HG03045 (cell line): ENCODE results near the gene PLEKHH2.
"Not testable (repeated sequence)": the region's sequence is repeated elsewhere in the genome, so short reads cannot be mapped to it uniquely, and the experiment has no call there.

Experiments
- ATAC-seq: cut with Tn5 transposase; IDR thresholded peaks from one replicate; pipeline ENCODE4 v1.9.1; 2021; ENCODE audit warnings: mild to moderate bottlenecking, moderate library complexity; ENCODE audit not compliant: unreplicated experiment

PLEKHH2 gene

GRCh38 chr2:43715300-43716098 lies 78.4 kb downstream of the PLEKHH2 start:
- ATAC-seq: no peak

- no peak for ATAC-seq
Observed at GRCh38 chr2:43717322-43717721, 80.3 kb downstream of the PLEKHH2 start.

DNA sequence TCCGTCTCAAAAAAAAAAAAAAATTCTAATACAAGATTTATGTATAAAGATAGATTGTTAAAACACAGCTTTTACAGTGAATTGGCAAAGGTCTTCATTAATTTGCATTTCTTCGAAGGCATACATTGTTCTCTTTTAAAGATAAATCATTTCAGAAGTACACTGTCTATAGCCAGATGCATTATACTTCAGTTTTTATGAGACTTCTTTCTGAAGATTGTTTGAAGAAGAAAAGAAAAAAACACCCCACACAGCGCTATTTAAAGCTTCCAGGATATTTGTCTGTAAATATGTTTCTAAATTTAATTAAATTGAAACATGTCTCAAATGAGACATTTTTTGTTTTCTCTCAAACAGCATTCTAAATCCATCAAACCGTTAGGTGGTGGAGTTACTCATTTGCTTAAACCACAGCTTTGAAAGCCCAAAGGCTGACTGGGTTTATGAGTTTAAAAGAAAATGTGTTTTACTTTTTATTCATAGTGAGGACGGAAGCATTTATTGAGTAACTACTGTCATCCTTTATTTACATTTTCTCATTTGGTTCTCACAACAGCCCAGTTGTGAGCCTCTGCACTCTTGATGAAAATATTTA lies 81.6 kb downstream of the PLEKHH2 start:
- peak; percentile 77 for ATAC-seq

DNA sequence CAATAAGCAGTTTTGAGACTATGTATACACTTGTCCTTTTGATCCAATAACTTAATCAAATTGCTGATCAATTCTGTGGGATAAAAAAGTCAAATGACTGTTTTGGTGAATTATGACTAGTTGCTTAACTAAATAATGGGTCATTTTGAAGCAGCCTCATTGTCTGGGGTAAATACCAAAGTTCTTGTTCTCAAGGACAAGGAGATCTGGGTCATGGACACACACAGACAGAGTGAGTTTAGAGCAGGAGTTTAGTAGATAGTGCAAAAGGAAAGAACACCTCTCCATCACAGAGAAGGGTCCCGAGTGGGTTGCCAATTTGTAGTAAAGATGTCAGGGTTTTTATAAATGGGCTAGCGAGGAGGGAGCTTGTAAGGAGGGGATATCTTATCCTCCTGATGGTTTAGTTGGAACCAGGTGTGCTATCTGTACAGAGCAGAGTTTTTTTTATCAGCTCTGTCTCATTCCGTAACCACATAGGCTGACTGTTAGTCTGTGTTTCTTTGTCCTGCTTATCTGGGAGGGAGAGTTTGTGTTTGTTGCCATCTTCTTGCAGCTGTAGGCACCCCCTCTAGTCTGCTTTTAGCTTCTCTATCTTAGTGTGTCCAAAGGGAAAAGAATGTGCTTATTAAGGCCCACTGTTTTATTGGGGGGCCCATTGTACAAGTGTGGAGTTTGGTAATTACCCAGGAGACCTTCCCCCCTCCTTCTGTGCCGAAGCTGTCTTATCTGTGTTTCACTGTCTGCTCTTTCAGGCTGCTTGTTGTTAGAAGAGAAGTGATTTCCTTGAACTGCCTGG lies 87.9 kb downstream of the PLEKHH2 start:
- no peak for ATAC-seq

DNA sequence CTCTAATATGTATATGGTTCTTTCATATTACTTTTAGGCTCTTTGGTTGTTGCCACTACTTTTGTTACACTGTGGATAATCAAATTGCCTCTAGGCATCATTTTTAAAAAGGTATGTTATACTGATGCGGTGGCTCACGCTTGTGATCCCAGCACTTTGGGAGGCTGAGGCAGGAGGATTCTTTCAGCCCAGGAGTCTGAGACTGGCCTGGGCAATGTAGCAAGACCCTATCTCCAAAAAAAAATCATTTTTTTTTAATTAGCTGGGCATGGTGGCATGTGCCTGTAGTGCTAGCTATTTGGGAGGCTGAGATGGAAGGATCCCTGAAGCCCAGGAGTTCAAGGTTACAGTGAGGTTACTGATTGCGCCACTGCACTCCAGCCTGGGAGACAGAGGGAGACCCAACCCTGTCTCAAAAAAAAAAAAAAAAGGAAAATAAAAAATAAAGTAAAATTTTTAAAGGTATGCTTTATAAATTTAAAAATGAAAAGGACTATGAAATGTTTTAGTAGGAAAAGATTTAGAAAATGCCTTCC lies 88.7 kb downstream of the PLEKHH2 start:
- ATAC-seq: no peak

DNA sequence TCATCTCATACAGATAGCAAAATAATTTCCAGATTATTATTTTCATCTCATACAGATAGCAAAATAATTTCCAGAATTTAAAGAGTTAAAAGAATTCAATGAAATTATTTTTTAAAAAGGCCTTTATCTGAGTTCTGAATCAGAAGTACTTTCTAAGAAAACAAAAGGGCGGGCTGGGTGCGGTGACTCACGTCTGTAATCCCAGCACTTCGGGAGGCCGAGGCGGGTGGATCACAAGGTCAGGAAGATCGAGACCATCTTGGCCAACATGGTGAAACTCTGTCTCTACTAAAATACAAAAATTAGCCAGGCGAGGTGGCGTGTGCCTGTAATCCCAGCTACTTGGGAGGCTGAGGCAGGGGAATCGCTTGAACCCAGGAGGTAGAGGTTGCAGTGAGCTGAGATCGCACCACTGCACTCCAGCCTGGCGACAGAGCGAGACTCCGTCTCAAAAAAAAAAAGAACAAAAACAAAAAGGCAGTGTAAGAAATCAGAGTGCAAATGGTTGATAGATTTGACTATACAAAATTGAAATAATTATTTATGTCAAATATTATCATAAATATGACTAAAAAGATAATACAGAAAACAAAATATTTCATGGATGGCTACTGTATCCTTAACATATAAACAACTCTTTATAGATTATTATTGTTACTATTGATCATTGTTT lies 90.0 kb downstream of the PLEKHH2 start:
- ATAC-seq: not testable (repeated sequence)

GRCh38 chr2:43727634-43728014 lies 90.6 kb downstream of the PLEKHH2 start:
- no peak for ATAC-seq

DNA sequence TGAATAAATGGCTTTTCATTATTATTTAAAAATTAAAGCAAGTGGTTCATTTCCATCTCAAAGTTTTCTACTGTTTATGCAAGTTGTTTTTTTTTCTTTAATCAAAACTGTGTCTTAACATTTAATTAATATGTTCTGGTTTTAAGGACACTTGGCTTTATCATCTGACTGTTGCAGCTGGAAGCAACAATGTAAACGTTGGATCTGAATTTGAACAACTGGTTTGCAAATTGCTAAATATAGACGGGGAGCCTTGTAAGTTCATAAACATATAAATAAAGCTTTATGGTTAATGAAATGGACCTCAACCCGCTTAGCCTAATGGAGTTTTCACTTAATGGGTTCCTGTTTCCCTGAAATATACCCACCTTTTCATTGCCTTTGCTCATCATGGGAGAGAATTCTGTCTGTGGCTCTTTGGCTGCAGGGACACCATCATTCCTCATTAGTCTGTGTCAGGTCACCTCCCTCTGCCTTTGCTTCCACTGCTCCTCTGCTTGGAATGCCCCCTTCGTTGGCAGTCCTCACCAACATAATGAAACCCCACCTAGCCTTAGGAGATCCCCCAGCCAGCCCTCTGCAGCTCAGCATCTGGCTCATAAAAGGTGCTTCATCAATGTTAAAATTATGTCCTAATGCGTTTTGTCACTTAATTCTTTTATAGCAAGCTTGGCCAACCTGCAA lies 92.6 kb downstream of the PLEKHH2 start:
- ATAC-seq: no peak

DNA sequence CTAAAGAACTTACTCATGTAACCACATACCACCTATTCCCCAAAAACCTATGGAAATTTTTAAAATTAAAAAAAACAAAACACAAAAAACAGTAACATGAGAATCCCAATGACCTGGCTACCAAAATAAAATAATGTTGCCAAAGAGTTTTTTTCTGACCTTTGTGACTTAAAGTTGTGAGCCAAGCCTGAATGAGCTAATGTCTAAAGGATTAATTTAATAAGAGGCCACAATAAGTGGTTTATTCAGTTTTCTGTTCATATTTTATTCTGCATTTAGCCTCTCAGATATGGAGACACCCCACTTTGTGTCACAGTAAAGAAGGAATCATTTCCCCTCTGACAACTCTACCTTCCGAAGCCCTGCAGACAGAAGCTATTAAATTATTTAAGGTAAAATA lies 94.2 kb downstream of the PLEKHH2 start:
- no peak for ATAC-seq

DNA sequence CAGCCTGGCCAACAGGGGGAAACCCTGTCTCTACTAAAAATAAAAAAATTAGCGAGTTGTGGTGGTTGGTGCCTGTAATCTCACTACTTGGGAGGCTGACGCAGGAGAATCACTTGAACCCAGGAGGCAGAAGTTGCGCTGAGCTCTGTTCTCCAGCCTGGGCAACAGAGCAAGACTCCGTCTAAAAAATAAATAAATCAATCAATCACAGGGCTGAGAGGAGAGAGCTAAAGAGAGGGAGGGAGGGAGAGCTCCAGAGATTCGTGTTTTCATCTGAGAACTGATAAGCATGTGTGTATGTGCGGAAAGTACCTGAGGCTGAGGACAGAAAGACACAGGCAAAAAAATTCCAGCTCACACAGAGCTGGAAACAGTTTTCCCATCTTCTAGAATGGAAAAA lies 99.6 kb downstream of the PLEKHH2 start:
- ATAC-seq: no peak

GRCh38 chr2:43737097-43737854 lies 100.2 kb downstream of the PLEKHH2 start:
- ATAC-seq: no peak

DNA sequence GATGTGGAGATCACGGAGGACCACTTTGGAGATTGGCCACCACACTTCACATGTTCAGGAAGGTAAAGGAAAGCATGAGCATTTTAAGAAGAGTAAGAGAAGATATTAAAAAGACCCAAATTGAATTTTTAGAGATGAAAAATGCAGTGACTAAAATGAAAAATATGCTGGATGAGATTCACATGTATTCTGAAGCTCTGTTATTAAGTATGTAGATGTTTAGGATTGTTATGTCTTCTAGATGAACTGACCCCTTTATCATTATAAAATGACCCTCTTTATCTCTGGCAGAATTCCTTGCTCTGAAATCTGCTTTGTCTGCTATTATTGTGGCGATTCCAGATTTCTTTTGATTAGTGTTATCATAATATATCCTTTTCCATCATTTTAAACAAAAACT lies 100.8 kb downstream of the PLEKHH2 start:
- ATAC-seq: no peak

DNA sequence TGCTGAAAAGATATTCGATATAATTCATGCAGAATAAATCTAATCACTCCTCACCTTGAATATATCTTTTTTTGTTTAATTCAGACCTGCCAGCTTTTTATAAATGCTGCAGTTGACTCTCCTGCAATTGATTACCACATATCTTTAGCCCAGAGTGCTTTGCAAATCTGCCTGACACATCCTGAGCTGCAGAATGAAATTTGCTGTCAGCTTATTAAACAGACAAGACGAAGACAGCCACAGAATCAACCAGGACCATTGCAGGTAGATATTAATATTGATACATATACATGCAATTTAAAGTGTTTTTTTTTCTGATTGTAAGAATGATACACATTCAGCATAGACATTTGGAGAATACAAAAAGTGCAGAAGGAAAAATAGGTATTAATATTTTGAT lies 101.2 kb downstream of the PLEKHH2 start:
- no peak for ATAC-seq

DNA sequence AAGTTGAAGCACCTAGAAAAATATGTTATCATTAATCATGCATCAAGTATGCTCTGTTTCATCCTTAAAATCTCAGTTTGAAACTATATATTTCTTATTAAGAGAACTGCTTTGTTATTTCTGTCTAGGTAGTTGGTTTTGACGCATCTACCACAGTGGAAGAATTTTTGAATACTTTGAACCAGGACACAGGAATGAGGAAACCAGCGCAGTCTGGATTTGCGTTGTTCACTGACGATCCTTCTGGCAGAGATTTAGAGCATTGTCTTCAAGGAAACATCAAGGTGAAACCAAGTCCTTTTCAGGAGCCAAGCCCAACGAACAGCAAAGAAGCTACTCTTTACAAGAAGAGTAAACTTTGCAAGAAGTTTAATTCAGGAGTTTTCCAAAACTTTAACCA lies 106.6 kb downstream of the PLEKHH2 start:
- no peak for ATAC-seq

DNA sequence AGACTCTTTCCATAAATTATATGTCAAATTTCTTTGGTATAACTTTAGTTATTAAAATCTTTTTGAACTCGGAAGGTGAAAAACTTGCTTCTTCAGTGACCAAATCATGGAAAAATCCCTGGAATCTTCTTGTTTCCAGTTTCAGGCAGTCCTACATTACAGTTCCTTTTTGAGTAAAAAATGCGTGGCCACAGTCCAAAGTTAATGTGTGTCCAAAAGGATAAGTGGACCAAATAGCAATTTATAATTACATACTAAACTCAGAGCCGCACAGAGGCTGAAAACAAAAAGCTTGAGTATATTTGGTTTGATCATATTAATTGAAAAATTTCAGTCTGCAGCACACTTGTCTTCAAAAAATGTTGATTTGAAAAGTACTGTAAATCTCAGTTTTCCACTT lies 108.4 kb downstream of the PLEKHH2 start:
- ATAC-seq: no peak

- no peak for ATAC-seq
Observed at GRCh38 chr2:43748333-43748732, 111.3 kb downstream of the PLEKHH2 start.

DNA sequence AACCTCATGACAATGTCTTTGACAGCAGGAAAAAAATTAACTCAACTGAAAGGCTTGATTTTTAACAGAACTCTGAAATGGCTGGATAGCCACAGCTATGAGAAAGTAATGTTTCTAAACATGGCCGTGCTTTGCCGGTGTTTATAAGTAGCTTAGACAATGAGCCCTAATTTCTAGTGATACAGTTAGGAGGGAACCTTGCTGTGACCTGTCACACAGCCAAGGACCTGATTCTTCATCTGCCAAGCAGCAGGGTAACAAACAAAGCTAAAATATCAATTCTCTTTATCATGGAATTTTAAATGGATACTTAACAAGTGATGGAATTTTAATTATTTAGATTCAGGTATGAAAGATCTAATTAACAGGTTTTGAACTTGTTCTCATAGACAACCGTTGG lies 112.5 kb downstream of the PLEKHH2 start:
- no peak for ATAC-seq

GRCh38 chr2:43751476-43751990 lies 114.5 kb downstream of the PLEKHH2 start:
- no peak for ATAC-seq

DNA sequence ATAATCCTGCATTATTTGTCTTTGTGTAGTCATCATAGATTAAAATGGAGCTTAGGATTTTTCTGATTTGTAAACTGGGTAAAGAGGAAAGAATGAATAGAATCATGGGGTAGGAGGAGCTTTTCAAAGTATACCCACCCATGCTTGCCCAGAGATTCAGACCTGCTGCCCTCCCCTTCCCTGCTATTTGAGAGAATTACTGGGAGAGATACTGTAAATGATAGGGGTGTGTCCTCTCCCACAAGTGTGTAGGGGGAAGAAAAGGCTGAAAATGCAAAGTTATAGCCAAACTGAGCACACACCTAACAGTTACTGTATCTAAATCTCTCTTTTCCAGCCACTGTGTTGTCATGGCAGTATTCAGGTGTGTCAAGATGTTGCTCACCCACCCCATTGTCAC lies 115.2 kb downstream of the PLEKHH2 start:
- ATAC-seq: no peak

- ATAC-seq: no peak
Observed at GRCh38 chr2:43754180-43754579, 117.1 kb downstream of the PLEKHH2 start.
